GM12864 (cell line): ENCODE results near the gene GRIN2C.

Experiments
- DNase-seq: peaks from one replicate; pipeline ENCODE4 v3.0.0-alpha.2; 2011; ENCODE audit warnings: low read depth
- H3K4me3 ChIP-seq: 2 replicates; pipeline ENCODE4 v1.5.1; 2011; ENCODE audit warnings: mild to moderate bottlenecking, low read depth, low read length, control low read depth
- CTCF ChIP-seq: IDR thresholded peaks from 2 replicates; pipeline ENCODE4 v1.5.1; 2011; ENCODE audit warnings: low read depth, mild to moderate bottlenecking, moderate library complexity, low read length, control low read depth, inconsistent platforms; ENCODE audit errors: missing control alignments

GRIN2C gene

GRCh38 chr17:74879308-74879707, 19.6 kb upstream of the GRIN2C start:
- TF ChIP-seq CTCF, result no peak
- H3K4me3 ChIP-seq, result no peak overlapping the region
- DNase-seq, result no peak

GRCh38 chr17:74878658-74879057, 19.0 kb upstream of the GRIN2C start:
- no peak for DNase-seq
- no peak overlapping the region for H3K4me3 ChIP-seq
- no peak for TF ChIP-seq CTCF

- DNase-seq, result no peak
- no peak for TF ChIP-seq CTCF
- no peak overlapping the region for H3K4me3 ChIP-seq
These were observed 18.2 kb upstream of the GRIN2C start for GRCh38 chr17:74877592-74878548.

- H3K4me3 ChIP-seq, result no peak overlapping the region
- TF ChIP-seq CTCF, result no peak
- DNase-seq, result no peak
These were observed 16.4 kb upstream of the GRIN2C start for GRCh38 chr17:74875977-74876593.

GRCh38 chr17:74875155-74875976, 15.7 kb upstream of the GRIN2C start:
- H3K4me3 ChIP-seq, result no peak overlapping the region
- DNase-seq, result no peak
- TF ChIP-seq CTCF, result no peak

GRCh38 chr17:74874615-74875037, 14.9 kb upstream of the GRIN2C start:
- no peak for DNase-seq
- no peak overlapping the region for H3K4me3 ChIP-seq
- TF ChIP-seq CTCF, result no peak
